Heart left ventricle (tissue), 13 donors: ENCODE data around the gene HOXB3.

Experiments used
- CTCF ChIP-seq, 12 donors: fragments of 200-600 bp; sonication (generic) in 4 of 12; IDR thresholded peaks; one replicate each; pipeline versions ENCODE4 v1.5.0 to v1.8.0; 2018 to 2022; ENCODE audit warnings: antibody characterized with exemption in 12 of 12, mild to moderate bottlenecking in 5 of 12
- POLR2A ChIP-seq, 2 donors: fragments of 450-650 bp; IDR thresholded peaks; one replicate each; pipeline ENCODE4 v1.6.1; 2017; ENCODE audit warnings: antibody characterized with exemption in 2 of 2, mild to moderate bottlenecking in 2 of 2, moderate library complexity in 2 of 2
- donor health status: ischemic (EF 13 %, LVEDD 7.1; RV severe dilation, severe dysfunction).
- donor health status: DM: no; HTN: yes; CAD: no.
- donor health status: DM: no; HTN: no; CAD: no.
- donor health status: ischemic (EF 25% LVEDD 6.9; RV normal size, moderate dysfunction).
- donor health status: ischemic (EF 25% LVEDD 5.7; RV mildly dilated, moderate dysfunction).
- donor health status: ischemic (EF 35%, LVEDD 5.7; RV mildly dilated, moderate dysfunction).
- donor health status: nonischemic (EF 11% LVEDD 7.7; RV severe dilation, severe dysfunction).
- donor health status: DM: yes; HTN: yes; CAD: no.
- donor health status: PGD.
- donor health status: ischemic (EF 29% LVEDD 5.4; RV normal size, mild dysfunction).
- donor health status: nonischemic (EF 23%, LVEDD 6.1; RV moderate dilation, normal function).

DNA sequence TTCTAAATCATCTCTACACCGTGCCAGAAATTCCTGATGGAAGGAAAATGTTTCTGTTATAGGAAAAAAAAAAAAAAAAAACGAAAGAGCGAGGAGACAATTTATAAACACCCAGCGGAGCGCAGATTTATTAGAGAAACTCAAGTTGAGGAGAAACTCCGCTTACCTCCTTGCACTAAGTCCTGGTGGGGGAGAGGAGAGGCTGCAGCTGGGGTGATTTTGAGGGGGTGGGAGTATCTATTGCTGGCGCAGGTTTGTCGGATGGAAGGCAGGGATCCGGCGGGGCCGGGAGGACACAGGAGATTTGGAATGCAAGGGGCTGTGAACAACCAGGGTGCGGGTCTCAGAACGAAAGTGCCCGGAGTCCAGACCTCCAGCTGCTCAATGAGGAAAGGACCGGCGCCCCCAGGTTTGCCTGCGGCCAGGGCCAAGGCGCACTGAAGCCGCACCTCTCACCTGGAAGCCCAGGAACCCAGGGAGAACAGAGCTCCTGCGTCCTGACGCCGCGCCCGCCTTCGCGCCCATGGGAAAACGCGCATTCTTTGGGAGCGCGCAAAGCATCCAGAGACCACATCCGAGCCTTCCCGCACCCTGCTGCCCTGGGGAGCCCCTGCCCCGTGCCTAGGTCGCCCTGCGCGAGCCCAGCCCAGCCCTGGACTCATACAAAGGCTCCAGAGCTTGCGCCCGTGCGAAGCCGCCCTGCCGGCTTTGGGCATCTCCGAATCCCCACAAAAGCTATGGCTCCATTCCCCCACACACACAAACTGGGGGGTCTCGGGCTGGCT is 27.6 kb upstream of the HOXB3 start:
- TF ChIP-seq POLR2A (IDR thresholded peaks at IDR 0.05) (no peak), CTCF (IDR thresholded peaks at IDR 0.05) (no peak)
